K562 (cell line): ENCODE data around the gene ERBB3. TPM values are rescaled to one million over a fixed set of nuclear protein-coding genes. Genes with fewer than 3 reads are reported as not detected.

Experiments
- CUX1 ChIP-seq: fragments of 200-800 bp; sonication (Bioruptor generic); IDR thresholded peaks from 2 replicates; pipeline ENCODE4 v1.6.1; 2016; ENCODE audit warnings: missing genetic modification characterization, missing compliant biosample characterization
- E2F6 ChIP-seq, 2 experiments: IDR thresholded peaks; 2 replicates each; pipeline ENCODE4 v1.6.1; 2011; ENCODE audit warnings: borderline replicate concordance in 1 of 2, control low read depth in 1 of 2, low read depth in 1 of 2, low read length in 1 of 2, mild to moderate bottlenecking in 1 of 2, mixed read lengths in 1 of 2, moderate library complexity in 1 of 2; ENCODE audit not compliant: insufficient read depth in 1 of 2, insufficient read length in 1 of 2, poor library complexity in 1 of 2, severe bottlenecking in 1 of 2; ENCODE audit errors: extremely low read depth in 1 of 2
- HINFP ChIP-seq: fragments of 450-650 bp; conservative IDR thresholded peaks from 2 replicates; pipeline ENCODE4 v1.6.1; 2016; ENCODE audit warnings: missing genetic modification characterization, low read depth, mild to moderate bottlenecking, control low read depth, missing compliant biosample characterization
- ILK ChIP-seq: fragments of 450-650 bp; IDR thresholded peaks from 2 replicates; pipeline ENCODE4 v1.6.1; 2016; ENCODE audit warnings: missing genetic modification characterization, low read depth, mild to moderate bottlenecking, missing compliant biosample characterization, moderate library complexity, borderline replicate concordance
- MAZ ChIP-seq, 2 experiments: fragments of 450-650 bp in 1 of 2; sonication (generic) in 1 of 2; formaldehyde crosslinking; IDR thresholded peaks in 1 of 2; conservative IDR thresholded peaks in 1 of 2; 2 replicates each; pipeline versions ENCODE4 v1.4.0 to v1.5.0; 2020; ENCODE audit warnings: mild to moderate bottlenecking in 1 of 2, missing genetic modification reagents in 1 of 2
- MCM5 ChIP-seq: fragments of 450-650 bp; IDR thresholded peaks from 2 replicates; pipeline ENCODE4 v1.6.1; 2016; ENCODE audit warnings: low read depth
- MTA3 ChIP-seq: fragments of 450-650 bp; formaldehyde crosslinking; IDR thresholded peaks from 2 replicates; pipeline ENCODE4 v1.6.1; 2017; ENCODE audit warnings: mild to moderate bottlenecking, borderline replicate concordance
- NKRF ChIP-seq: fragments of 450-650 bp; IDR thresholded peaks from 2 replicates; pipeline ENCODE4 v1.6.1; 2016; ENCODE audit warnings: borderline replicate concordance
- SFPQ ChIP-seq: fragments of 200-400 bp; formaldehyde crosslinking; IDR thresholded peaks from 2 replicates; pipeline ENCODE4 v1.6.1; 2017; ENCODE audit warnings: mild to moderate bottlenecking, low read depth, low read length, moderate library complexity
- SMARCB1 ChIP-seq: IDR thresholded peaks from 2 replicates; pipeline ENCODE4 v1.6.1; 2011; ENCODE audit warnings: improper control_type of control experiment, low read depth; ENCODE audit not compliant: insufficient read length
- ZNF408 ChIP-seq: fragments of 250-450 bp; sonication (Bioruptor Pico); IDR thresholded peaks from 2 replicates; pipeline ENCODE4 v1.4.0; 2020; ENCODE audit warnings: low read depth, mild to moderate bottlenecking, moderate library complexity
- polyA plus RNA-seq, 8 experiments: library from polyadenylated mRNA; depleted of rRNA in 4 of 8; stranded (reverse) in 5 of 8; unstranded in 3 of 8; fragments of >200 nt; fragmentation: Nextera tagmentation in 2 of 8; fragmentation: Illumina TruSeq in 1 of 8; extraction: Ambion mirVana in 2 of 8; extraction: Trizol in 1 of 8; gene quantifications; 2 replicates each; pipeline versions ENCODE4 v1.2.1 to v1.2.3, GENCODE V29; 2011 to 2014; ENCODE audit warnings: inconsistent platforms in 1 of 8, missing spikeins in 1 of 8
- total RNA-seq, 7 experiments: library from RNA; depleted of rRNA in 6 of 7; stranded (reverse); fragments of >200 nt in 6 of 7; fragmentation: Illumina TruSeq in 2 of 7; extraction: Trizol in 2 of 7; gene quantifications; 2 replicates each; pipeline versions ENCODE4 v1.2.1 to v1.2.3, GENCODE V29; 2011 to 2021; ENCODE audit warnings: low replicate concordance in 1 of 7
- TF ChIP-seq, protein P1 (sequence below): fragments of 450-650 bp; formaldehyde crosslinking; IDR thresholded peaks from 2 replicates; pipeline ENCODE4 v1.4.0; 2020; ENCODE audit warnings: mild to moderate bottlenecking

The ERBB3 gene
- total and polyA plus RNA-seq, 9 of the 15 experiments (the other 6 are each of a cell fraction or from before 2014, with no cell fraction given) = 1.5 to 5.4 (median 3.8) TPM

- TF ChIP-seq SFPQ (no peak), HINFP (tag) (no peak), CUX1 (CRISPR knock-in tag) (no peak), MAZ (CRISPR knock-in tag; conservative IDR thresholded peaks at IDR 0.05 in 1 of 2, IDR thresholded peaks at IDR 0.05 in 1 of 2) (no peak), E2F6 (IDR thresholded peaks at IDR 0.05; ENCODE audit: borderline replicate concordance in 1 of 2, extremely low read depth in 1 of 2, insufficient read depth in 1 of 2, insufficient read length in 1 of 2, low read depth in 1 of 2, low read length in 1 of 2, poor library complexity in 1 of 2, severe bottlenecking in 1 of 2) (no peak), ZNF408 (no peak), MCM5 (no peak), ILK (tag) (no peak), SMARCB1 (no peak), NKRF (no peak), MTA3 (no peak)
- TF ChIP-seq, protein P1, sequence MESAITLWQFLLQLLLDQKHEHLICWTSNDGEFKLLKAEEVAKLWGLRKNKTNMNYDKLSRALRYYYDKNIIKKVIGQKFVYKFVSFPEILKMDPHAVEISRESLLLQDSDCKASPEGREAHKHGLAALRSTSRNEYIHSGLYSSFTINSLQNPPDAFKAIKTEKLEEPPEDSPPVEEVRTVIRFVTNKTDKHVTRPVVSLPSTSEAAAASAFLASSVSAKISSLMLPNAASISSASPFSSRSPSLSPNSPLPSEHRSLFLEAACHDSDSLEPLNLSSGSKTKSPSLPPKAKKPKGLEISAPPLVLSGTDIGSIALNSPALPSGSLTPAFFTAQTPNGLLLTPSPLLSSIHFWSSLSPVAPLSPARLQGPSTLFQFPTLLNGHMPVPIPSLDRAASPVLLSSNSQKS (CRISPR knock-in tag) = no peak
Measured at GRCh38 chr12:56126732-56127239, 46.8 kb downstream of the ERBB3 start (continued).
